HG03175 (cell line): ENCODE measurements around the gene SGMS1.
A peak's percentile ranks its signal among the peaks of the same experiment; 100 is the strongest.
"Not testable (repeated sequence)": the region's sequence is repeated elsewhere in the genome, so short reads cannot be mapped to it uniquely, and the experiment has no call there.

ENCODE experiments used
- ATAC-seq: cut with Tn5 transposase; IDR thresholded peaks from one replicate; pipeline ENCODE4 v1.9.1; 2021; ENCODE audit warnings: mild to moderate bottlenecking, moderate library complexity; ENCODE audit not compliant: unreplicated experiment

Gene SGMS1

GRCh38 chr10:50437248-50437647 lies 186.5 kb downstream of the SGMS1 start:
- peak; percentile 45 for ATAC-seq

DNA sequence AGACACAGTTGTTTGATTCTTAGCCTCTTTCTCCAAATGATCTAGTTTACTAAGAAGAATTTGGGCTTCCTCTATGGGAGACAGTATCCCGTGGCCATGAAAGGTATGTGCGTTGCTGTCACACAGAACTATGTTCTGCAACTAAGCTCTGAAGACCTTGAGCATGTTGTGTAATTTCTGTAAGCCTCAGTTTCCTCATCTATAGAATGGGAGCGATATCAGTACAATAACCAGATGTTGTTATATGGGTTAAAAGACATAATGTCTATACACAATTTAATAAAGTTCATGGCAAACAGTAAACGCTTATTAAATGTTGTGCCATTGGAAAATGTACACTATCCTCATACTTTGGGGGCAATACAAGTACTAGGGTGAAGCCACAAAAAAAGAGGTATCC lies 187.0 kb downstream of the SGMS1 start:
- ATAC-seq = no peak

DNA sequence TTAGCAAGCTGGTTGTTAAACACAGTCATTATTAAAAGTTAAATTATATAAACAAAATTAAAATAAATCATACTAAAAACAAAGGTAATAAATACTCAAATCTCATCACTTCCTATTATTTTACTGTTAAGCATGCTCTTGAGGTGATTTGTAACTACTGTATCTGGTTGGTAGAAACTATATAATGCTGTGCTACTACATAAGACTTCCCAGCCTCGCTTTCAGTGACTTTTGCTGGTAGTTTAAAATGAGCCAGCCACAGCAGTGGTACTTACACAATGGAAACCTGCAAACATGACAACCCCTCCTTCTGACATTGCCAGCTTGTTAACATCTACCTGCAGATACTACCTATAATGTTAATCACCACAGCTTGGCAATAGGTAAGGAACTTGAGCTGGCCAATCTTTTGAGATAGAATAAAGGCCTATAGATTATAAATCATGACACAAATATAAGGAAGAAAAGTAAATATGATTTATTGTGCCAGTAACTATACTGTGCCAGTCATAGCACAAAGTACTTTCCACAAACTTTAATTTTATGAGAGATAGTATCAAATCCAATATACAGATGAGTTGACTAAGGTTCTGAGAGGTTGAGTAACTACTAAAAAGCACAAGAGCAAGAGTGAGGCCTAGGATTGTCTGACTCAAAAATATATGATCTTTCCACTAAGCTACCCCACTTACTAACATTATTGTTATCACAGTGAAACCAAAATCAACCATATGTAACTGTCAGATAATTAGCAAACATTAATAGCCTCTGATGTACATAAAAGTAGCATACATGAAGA lies 191.3 kb downstream of the SGMS1 start:
- ATAC-seq = peak; percentile 57

GRCh38 chr10:50431791-50432190 lies 192.0 kb downstream of the SGMS1 start:
- peak; percentile 84 for ATAC-seq

DNA sequence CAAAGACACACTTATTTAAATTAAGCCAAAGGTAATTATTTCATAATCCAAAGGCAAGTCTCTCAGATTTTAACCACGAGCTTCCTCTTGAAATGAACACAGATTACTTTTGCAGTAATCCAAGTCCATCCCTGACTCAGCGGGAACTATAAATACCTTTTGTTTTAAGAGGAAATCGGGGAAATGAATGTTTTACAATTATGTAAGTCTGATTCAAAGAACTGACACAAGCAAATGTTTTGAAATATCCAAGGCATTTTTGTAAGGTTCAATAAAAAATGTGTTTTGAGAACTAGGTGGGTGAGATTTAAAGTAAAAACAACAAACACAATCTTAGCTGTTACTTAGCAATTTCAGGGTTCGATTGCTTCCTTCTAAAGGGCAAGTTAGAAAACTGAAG lies 192.6 kb downstream of the SGMS1 start:
- ATAC-seq = no peak

DNA sequence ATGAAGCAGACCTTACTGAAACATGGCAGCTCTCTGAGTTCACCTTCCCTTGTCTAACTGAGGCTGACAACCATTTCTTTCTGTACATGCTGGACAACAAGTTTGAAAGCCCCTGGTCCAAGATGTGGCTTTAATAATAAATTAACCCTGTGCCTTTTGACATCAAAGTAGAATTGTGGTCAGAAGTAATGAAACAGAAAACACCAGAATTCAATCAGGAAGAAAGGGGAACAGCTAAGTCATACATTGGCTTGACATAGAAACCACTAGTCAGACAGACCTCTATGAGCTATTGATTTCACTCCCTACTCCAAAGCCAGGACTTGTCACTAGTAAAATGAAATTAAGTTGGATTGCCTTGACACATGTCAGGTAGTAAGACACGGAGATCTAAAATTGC lies 197.3 kb downstream of the SGMS1 start:
- peak; percentile 81 for ATAC-seq

GRCh38 chr10:50425215-50425614 lies 198.5 kb downstream of the SGMS1 start:
- ATAC-seq = not testable (repeated sequence)

DNA sequence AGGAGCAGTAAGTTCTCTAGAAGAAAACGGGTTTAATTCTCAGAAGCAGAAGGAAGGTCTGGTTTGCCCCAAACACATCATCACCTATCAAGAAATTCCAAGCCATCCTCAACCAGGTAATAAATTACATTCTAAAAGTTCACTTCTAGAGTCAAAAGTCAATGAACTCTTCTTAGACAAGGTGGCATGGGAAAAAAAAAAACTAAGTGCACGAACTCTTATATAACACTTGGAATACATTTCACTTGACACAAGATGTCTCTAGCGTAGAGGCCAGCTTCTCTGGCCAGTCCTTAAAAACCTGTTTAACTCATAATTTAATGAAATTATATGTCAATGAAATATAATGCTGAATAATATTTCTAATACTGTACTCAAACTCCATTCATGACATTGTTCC lies 200.3 kb downstream of the SGMS1 start:
- no peak for ATAC-seq

DNA sequence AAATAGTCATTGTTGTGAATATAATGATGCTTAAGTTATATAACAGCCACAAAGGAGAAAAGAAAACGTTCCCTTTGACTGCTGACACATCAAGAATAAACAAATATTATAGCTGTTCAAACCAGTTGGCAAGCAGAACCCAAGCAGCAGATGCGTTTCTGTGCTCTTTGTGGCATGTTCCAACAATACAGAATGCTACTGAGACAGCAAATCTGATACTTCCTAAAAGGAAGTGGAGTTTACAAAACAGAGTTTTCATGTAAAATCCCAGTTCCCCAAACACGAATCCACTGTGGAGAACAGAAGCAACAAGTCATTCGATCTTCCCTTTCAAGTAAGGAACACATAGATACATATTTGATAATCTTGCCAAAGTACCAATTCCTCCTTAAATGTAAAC lies 201.5 kb downstream of the SGMS1 start:
- ATAC-seq = no peak

- ATAC-seq = peak; percentile 40
These were observed 202.6 kb downstream of the SGMS1 start for GRCh38 chr10:50421026-50421719.

DNA sequence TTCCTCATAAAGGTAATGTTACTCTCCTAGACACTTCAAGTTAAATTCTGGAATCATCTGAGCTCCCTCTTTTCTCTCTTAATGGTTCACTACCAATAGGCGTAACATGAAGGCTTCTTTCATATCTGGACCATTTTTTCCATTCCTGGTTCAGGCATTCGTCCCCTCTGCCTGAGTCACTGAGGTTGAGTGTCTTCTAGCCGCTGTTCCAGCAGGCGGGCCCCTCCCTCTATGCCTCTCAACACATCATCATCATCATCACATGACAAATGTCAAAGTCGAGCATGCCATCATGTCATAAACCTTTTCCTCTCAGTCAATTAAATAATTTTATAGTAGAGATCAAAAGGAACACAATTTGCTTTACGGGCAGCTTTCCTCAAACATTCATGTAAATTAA lies 203.6 kb downstream of the SGMS1 start:
- no peak for ATAC-seq

GRCh38 chr10:50419756-50420155 lies 204.0 kb downstream of the SGMS1 start:
- no peak for ATAC-seq

DNA sequence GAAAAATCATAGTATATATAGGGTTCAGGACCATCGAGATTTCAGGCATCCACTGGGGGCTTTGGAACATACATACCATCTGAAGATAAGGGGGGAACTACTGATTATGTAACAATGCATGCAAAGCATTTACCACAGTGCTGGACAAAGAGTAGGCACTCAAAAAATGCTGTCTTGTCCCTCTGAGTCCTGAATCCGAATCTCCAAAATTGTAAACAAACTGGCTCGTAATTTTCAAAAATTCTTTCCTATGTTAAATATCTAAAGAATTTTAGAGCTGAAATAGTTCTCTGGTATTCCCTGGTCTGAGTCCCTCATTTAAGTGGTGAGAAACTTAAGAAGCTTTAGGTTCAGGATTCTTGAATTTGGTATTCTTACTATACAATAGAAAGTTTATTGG lies 204.7 kb downstream of the SGMS1 start:
- ATAC-seq = no peak

DNA sequence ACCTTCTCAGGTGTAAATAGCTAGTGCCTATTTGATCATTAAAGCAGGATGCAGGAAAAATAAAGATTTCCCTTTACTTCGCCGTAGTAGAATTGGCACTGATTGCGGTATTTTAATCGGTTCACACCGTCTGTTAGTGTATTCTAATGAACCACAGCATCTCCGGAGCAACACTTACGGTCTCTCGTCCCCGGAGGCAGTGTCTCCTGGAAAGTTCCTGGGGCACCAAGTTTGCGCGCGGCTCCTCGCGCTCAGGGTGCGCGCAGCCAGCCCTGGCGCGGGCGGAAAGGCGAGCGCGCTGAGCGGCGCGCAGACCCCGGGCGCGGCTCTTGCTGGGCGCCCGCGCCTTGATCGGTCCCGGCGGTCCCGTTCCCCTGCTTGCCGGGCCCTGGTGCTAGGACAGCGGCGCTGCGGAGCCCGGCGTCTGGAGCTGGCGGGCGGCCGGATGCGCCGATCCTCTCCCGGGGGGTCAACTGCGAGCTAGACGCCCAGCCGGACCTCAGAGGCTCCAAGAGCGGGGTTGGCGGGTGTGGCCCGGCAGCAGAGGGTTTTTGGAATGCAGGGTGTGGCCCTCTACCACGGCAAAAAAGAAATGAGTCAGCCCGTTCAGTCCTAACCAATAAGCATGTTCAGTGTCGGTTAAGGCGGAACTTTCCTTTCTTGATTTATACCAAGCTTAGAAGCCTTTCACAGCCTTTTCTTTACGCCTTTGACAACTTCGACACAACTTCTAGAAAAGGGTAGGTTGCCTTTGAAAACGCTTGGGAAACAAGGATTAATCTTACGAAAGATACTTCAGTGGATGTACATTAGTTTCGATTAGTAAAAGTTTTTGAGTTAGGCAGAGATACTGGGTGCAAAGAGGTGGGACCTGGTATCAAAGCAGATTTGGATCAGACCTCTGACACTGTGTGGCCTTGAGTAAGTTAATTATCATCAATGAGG lies 205.6 kb downstream of the SGMS1 start:
- peak; percentile 78 for ATAC-seq

DNA sequence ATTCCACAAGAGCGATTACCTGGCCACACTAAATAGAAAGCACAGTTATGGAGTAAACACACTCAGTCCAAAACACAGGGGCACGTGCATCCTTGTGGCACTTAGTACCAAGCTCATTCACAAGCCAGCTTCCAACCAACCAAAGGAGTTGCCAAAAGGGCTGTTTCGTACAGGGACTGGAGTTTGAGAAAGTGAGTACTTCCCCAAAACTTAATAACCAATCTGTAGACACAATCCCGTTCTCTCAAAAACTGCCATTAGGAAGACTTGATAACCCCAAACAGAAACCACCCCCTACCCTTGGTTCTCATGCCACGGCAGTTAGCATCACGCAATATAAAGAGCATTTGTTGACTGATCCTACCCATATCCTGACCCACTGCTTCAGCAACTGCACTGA lies 206.3 kb downstream of the SGMS1 start:
- ATAC-seq = peak; percentile 21

DNA sequence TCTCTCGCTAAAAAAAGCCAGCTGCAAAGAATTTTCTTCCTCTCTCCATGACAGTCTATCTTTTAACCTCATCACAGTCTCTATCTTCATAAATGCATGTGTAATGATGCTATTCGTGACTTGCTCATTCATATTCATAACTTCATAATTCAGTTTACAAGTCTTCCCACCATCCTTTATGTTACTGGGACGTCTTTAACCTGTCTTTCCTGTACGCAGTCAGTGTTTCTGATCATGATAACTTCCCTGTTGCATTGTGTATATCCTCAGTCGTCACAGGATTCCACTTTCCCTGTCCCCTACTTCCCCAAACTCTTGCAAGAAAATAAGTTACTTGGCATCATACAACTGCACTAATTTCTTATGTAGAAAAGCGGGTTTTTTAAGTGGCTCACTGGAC lies 206.9 kb downstream of the SGMS1 start:
- ATAC-seq = no peak

DNA sequence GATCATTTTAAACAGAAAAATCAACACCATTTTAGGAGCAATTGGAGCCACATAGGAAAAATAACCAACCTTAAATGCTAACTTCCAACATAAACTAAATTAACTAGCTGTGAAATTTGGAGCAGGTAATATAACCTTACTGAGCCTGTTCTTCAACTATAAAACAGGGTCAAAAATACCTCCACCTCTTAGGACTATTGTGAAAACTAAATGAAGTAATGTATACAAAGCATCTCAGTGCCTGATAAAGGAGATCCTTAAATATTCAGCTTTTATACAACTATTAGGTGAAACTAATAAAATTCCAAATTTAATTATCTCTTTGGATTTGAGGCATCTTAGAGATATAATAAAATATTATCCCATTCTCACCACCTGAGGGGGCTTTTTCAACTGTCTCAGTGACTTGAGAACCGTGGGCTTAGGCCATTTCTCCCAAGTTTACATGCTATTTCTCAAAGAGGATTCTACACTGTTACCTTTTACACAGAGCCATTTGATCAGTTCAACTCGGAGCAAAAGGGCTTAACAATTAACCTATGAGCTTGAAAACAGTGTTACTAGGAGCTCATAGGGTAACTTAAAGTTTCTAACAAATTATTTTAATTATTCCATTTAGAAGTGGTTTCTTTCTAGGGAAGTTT lies 207.5 kb downstream of the SGMS1 start:
- ATAC-seq = no peak

DNA sequence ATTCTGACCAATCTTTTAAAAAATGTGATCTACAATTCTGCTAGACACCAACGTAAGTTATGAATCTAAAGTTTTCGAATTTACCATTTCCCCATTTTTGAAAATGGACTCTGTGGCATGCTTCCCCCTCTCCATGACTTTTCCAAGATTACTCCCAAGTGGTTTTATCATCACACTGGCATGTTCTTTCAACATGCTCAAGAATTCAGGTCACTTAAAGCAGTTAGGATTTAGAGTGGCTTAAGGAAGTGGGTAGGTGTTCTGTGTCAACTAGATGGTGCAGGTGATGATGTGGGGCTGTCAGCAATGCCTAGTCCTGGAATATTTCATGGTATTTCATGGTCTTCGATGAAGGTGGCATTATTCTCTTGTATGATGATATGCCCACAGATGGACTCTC lies 208.5 kb downstream of the SGMS1 start:
- ATAC-seq = no peak

GRCh38 chr10:50410066-50410811 lies 213.5 kb downstream of the SGMS1 start:
- ATAC-seq = no peak
